ENCODE data around the gene KIF7.

KIF7 gene

GRCh38 chr15:89640245-89640644, 15.0 kb downstream of the KIF7 start:
- no peak for TF ChIP-seq CTCF (IDR thresholded peaks at IDR 0.05; ENCODE audit: borderline replicate concordance, insufficient read depth, low read depth, low read length)
- no peak overlapping the region for H3K4me3 ChIP-seq (ENCODE audit: low read depth, low read length)

- H3K4me3 ChIP-seq (ENCODE audit: low read depth, low read length): no peak overlapping the region
- no peak for TF ChIP-seq CTCF (IDR thresholded peaks at IDR 0.05; ENCODE audit: borderline replicate concordance, insufficient read depth, low read depth, low read length)
These were observed 21.7 kb downstream of the KIF7 start for GRCh38 chr15:89633585-89633984.

- TF ChIP-seq CTCF (IDR thresholded peaks at IDR 0.05; ENCODE audit: borderline replicate concordance, insufficient read depth, low read depth, low read length): no peak
- H3K4me3 ChIP-seq (ENCODE audit: low read depth, low read length): no peak overlapping the region
These were observed 22.5 kb downstream of the KIF7 start for GRCh38 chr15:89632563-89633430.

- H3K4me3 ChIP-seq (ENCODE audit: low read depth, low read length): no peak overlapping the region
- TF ChIP-seq CTCF (IDR thresholded peaks at IDR 0.05; ENCODE audit: borderline replicate concordance, insufficient read depth, low read depth, low read length): no peak
These were observed 23.4 kb downstream of the KIF7 start for GRCh38 chr15:89631902-89632264.

GRCh38 chr15:89630974-89631901, 24.0 kb downstream of the KIF7 start:
- H3K4me3 ChIP-seq (ENCODE audit: low read depth, low read length): no peak overlapping the region
- no peak for TF ChIP-seq CTCF (IDR thresholded peaks at IDR 0.05; ENCODE audit: borderline replicate concordance, insufficient read depth, low read depth, low read length)

- H3K4me3 ChIP-seq (ENCODE audit: low read depth, low read length): no peak overlapping the region
- no peak for TF ChIP-seq CTCF (IDR thresholded peaks at IDR 0.05; ENCODE audit: borderline replicate concordance, insufficient read depth, low read depth, low read length)
These were observed 25.0 kb downstream of the KIF7 start for GRCh38 chr15:89630260-89630659.

All from GM12875 (cell line).